HG03354 (cell line): ENCODE results near the gene FARS2.
"Not testable (repeated sequence)": the region's sequence is repeated elsewhere in the genome, so short reads cannot be mapped to it uniquely, and the experiment has no call there.

Experiments
- ATAC-seq: cut with Tn5 transposase; IDR thresholded peaks from one replicate; pipeline ENCODE4 v1.9.1; 2021; ENCODE audit warnings: mild to moderate bottlenecking; ENCODE audit not compliant: unreplicated experiment, poor library complexity, severe bottlenecking

The FARS2 gene

DNA sequence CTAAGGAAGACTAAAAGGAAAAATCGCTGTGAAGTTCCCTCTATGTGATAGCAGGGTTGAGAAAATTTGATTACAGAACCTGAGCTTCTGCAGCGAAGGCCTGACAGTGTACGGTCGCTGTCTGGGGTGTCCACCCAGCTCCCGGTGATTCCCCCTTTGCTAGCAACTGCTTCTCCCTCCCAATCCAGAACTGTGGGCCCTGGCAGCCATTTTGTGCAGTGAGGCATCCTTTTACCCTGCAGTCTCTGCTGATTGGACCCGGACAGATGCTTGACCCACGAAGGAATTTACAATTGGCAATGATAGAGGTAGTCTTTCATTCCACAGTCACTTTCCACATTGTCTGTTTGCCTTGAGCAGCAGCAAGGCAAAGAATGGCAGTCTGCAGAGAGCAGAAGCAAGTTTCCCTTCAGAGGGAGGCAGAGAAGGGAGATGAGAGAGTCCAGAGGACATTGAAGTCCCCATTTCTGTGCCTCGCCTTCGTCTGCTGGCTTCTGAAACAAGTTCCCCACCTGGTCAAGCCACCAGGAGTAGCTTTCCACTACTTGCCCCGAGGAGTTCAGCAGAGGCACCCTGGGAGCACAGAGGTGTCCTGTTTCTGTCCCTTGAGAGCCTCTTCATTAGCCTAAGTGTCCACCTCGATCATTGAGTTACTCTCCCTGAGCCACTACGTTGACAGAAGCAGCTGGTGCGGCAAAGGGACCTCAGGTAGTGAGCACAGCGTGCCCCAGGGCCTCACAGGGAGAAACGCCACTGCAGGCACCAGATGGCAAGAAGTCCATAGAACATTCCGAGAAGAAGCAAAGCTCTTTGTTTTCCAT, 375.1 kb downstream of the FARS2 start:
- ATAC-seq = no peak

- ATAC-seq = no peak
Observed at GRCh38 chr6:5637714-5638113, 376.4 kb downstream of the FARS2 start.

- no peak for ATAC-seq
Observed at GRCh38 chr6:5638666-5639065, 377.4 kb downstream of the FARS2 start.

DNA sequence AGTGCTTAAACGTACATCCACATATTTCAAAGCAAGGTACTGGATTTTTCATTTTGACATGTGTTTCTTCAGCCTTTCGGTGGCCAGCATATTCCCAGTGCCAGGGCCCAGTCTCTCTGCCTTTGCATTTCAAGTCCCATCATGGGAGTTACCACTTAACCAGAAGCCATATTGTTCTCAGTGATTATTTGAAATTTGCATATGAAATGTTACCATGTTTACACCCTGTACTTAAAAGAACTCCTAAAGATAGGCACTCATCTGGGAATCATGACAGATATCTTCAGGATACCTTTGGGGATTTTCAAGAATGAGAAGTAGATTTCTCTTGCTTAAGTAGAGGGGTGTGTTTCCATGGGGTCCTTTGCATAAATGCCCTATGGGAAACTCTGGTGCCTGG, 377.9 kb downstream of the FARS2 start:
- ATAC-seq = no peak

GRCh38 chr6:5640614-5641013, 379.3 kb downstream of the FARS2 start:
- no peak for ATAC-seq

DNA sequence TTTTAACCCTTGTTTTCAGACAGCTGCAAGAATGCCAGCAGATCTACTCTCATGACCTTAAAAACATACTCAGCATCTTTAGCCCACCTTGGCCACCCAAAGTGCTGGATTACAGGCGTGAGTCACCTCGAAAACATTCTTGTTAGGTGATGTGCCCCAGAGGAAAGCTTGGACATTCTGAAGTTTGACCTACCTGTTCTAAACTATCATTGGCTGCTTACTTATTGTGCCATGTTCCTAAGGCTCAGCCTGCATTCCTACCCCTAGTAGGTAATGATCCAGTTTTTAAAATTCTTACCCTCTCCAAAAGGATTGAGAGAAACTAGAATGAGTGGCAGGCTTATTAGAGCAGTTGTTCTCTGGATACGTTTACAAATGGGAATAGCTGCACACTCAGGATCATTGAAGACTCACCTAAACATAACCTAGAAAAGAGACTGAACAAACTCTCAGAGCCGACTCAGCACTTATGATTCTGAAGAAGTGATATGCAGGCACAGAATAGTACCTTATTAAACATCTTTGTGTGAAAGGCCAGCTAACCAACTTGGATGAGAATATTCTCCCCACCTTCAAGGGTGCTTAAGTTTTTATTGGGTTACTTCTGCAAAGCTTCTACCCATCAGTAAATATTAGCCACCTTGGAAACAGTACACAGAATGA, 383.3 kb downstream of the FARS2 start:
- no peak for ATAC-seq

GRCh38 chr6:5645328-5646290, 384.3 kb downstream of the FARS2 start:
- ATAC-seq = no peak

DNA sequence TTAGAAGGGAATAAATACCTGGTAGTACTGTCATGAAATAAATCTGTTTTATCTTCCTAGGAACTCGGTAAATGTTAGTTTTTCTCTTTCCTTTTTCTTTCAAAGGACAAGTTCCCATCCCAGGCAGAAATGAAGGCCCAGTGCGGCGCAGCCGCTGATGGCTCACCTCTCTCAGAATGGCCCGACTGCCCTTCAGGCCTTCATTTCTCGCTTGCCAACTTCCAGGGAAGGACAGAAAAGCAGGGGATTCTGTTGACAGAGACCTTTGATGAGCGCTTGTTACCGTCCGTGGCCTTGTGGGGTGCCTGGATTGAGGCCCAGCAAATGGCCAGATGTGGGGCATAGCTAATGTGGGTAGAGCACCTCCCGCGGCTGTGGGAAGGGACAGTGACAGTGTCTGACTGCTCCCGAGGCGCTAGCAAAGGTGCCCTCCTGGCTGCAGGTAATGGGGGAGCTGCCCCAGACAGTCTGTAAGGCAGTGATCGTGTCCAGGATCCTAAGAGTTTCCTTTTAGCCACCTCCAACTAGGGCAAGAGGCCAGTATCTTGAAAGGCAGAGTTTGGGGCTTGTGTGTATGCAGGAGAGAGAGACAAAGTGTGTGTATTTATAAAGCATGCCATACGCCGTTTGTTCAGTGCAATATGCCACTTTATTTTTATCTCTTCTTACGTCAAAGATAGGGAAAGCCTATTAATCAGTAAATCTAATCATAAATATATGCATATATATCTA, 391.3 kb downstream of the FARS2 start:
- ATAC-seq = no peak

GRCh38 chr6:5653801-5654200, 392.5 kb downstream of the FARS2 start:
- no peak for ATAC-seq

- no peak for ATAC-seq
Observed at GRCh38 chr6:5656226-5656625, 394.9 kb downstream of the FARS2 start.

DNA sequence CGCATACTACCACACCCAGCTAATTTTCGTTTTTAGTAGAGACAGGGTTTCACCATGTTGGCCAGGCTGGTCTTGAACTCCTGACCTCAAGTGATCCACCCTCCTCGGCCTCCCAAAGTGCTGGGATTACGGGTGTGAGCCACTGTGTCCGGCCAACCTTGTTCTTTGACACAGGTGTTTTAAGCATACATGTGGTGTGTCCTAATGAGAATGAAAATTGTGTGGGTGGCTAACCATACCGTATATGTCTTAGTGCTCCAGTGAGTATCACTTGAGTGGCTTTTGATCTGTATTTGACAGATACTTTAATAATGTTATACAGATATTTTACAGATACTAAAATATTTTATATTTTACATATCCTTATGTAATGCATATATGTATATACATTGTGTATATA, 395.4 kb downstream of the FARS2 start:
- not testable (repeated sequence) for ATAC-seq

- ATAC-seq = no peak
Observed at GRCh38 chr6:5657684-5658430, 396.5 kb downstream of the FARS2 start.

GRCh38 chr6:5659467-5659866, 398.2 kb downstream of the FARS2 start:
- ATAC-seq = no peak

DNA sequence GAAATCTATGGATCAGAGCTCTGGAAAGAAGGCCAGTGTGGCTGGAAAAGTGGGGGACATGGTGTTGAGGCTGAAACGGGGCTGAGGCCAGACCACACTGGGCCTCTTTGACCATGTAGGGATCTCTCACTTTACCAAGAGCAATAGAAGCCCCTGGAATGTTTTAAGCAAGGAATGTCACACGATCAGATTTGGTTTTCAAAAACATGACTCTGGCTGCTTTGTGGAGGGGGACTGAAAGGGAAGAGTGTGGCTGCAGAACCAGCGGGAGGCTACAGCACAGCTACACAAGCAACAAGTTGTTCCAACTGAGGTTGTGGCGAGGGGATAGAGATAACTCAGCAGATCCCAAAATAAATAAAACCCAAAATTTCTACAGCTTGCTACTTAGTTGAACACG, 399.5 kb downstream of the FARS2 start:
- no peak for ATAC-seq

DNA sequence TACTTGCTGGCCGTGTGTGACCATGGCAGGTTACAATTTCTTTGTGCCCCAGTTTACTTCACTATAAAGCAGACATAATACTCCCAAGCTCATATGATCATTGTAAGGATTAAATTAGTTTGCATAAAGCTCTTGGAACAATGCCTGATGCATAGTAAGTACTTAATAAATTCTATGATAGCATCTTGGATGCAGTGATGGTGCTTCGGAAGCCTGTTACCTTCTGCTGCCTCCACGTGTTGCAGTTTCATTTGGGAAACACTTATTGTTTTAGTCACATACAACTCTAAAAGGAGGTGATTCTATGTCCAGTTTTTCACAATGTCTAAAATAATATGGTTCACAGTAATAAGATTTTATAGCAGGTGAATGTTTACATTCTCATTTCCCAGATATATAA, 401.5 kb downstream of the FARS2 start:
- ATAC-seq = no peak

GRCh38 chr6:5663259-5663658, 401.9 kb downstream of the FARS2 start:
- ATAC-seq = no peak

GRCh38 chr6:5663739-5664138, 402.4 kb downstream of the FARS2 start:
- ATAC-seq = no peak

- no peak for ATAC-seq
Observed at GRCh38 chr6:5664149-5664548, 402.8 kb downstream of the FARS2 start.

- peak; percentile 69 for ATAC-seq
Observed at GRCh38 chr6:5665173-5665572, 403.9 kb downstream of the FARS2 start.
